ENCODE measurements around the gene MAML2. TPM values are rescaled to one million over a fixed set of nuclear protein-coding genes. Genes with fewer than 3 reads are reported as not detected.

MAML2 gene
- total RNA-seq, 3 donors from 2014 or later (not counting 1 experiment from before 2014, with no cell fraction given): 14.2 to 20.5 (median 16.1) TPM

GRCh38 chr11:95977534-95978174, 365.3 kb downstream of the MAML2 start:
- H3K36me3 Mint-ChIP-seq: peaks cover 16% of the 10 kb centered on the region
- H3K4me3 ChIP-seq (ENCODE audit: low read length): no peak overlapping the region
- H3K36me3 ChIP-seq (ENCODE audit: control insufficient read depth, insufficient read depth, low read length): peaks cover 16% of the 10 kb centered on the region
- WGBS (ENCODE audit: insufficient coverage): 97% methylated on average over 5 of the region's 6 CpGs
- H3K27me3 ChIP-seq (ENCODE audit: control insufficient read depth, insufficient read depth, low read length): no peaks in the 10 kb centered on the region
- TF ChIP-seq, protein P1, sequence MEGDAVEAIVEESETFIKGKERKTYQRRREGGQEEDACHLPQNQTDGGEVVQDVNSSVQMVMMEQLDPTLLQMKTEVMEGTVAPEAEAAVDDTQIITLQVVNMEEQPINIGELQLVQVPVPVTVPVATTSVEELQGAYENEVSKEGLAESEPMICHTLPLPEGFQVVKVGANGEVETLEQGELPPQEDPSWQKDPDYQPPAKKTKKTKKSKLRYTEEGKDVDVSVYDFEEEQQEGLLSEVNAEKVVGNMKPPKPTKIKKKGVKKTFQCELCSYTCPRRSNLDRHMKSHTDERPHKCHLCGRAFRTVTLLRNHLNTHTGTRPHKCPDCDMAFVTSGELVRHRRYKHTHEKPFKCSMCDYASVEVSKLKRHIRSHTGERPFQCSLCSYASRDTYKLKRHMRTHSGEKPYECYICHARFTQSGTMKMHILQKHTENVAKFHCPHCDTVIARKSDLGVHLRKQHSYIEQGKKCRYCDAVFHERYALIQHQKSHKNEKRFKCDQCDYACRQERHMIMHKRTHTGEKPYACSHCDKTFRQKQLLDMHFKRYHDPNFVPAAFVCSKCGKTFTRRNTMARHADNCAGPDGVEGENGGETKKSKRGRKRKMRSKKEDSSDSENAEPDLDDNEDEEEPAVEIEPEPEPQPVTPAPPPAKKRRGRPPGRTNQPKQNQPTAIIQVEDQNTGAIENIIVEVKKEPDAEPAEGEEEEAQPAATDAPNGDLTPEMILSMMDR (IDR thresholded peaks at IDR 0.05): no peak
- H3K4me1 Mint-ChIP-seq: no peaks in the 10 kb centered on the region
- no peaks in the 10 kb centered on the region for H3K9me3 ChIP-seq (ENCODE audit: control insufficient read depth, insufficient read depth, low read length)
- H3K4me1 ChIP-seq (ENCODE audit: control insufficient read depth, insufficient read depth, low read length): no peaks in the 10 kb centered on the region
- H3K27ac ChIP-seq (ENCODE audit: low read length): no peak overlapping the region
- intact Hi-C loops (cut with micrococcal nuclease): no loop called here
- ATAC-seq: no peak
- H3K4me3 Mint-ChIP-seq: no peak overlapping the region
- no peaks in the 10 kb centered on the region for H3K9me3 Mint-ChIP-seq
- no peaks in the 10 kb centered on the region for H3K27me3 Mint-ChIP-seq (ENCODE audit: low read depth in 2 of 2)
- no peak for DNase-seq
- no peak overlapping the region for H3K27ac Mint-ChIP-seq

DNA sequence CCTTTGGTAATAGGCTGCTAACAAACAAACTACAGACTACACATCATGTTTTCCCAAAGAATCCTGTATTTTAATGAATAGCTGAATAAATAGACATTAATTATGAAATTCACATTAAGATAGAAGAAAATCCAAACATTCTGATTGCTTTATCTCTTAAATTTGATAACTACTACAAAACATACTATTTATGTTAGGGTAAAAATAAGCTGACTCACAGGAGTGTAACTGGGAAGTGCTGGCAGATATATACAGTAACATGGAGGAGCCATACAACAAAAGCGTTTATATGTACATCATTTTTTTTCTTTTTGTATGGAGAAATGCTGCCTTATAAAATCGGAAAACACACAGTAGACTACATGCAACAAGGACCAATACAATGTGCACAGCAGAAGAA, 366.4 kb downstream of the MAML2 start:
- Histone ChIP-seq H3K27me3 (ENCODE audit: control insufficient read depth, insufficient read depth, low read length) (no peaks in the 10 kb centered on the region), H3K4me1 (ENCODE audit: control insufficient read depth, insufficient read depth, low read length) (no peaks in the 10 kb centered on the region), H3K4me3 (ENCODE audit: low read length) (no peak overlapping the region), H3K9me3 (ENCODE audit: control insufficient read depth, insufficient read depth, low read length) (no peaks in the 10 kb centered on the region), H3K36me3 (ENCODE audit: control insufficient read depth, insufficient read depth, low read length) (peaks cover 13% of the 10 kb centered on the region), H3K27ac (ENCODE audit: low read length) (no peak overlapping the region)
- TF ChIP-seq, protein P1 (IDR thresholded peaks at IDR 0.05): no peak
- H3K9me3 Mint-ChIP-seq: no peaks in the 10 kb centered on the region
- H3K4me3 Mint-ChIP-seq: no peak overlapping the region
- DNase-seq: no peak
- intact Hi-C loops (cut with micrococcal nuclease): no loop called here
- ATAC-seq: no peak
- no peaks in the 10 kb centered on the region for H3K4me1 Mint-ChIP-seq
- no peaks in the 10 kb centered on the region for H3K27me3 Mint-ChIP-seq (ENCODE audit: low read depth in 2 of 2)
- WGBS (ENCODE audit: insufficient coverage): no CpG with 5 or more reads among the region's 2 CpGs
- H3K36me3 Mint-ChIP-seq: peaks cover 16% of the 10 kb centered on the region
- H3K27ac Mint-ChIP-seq: no peak overlapping the region

DNA sequence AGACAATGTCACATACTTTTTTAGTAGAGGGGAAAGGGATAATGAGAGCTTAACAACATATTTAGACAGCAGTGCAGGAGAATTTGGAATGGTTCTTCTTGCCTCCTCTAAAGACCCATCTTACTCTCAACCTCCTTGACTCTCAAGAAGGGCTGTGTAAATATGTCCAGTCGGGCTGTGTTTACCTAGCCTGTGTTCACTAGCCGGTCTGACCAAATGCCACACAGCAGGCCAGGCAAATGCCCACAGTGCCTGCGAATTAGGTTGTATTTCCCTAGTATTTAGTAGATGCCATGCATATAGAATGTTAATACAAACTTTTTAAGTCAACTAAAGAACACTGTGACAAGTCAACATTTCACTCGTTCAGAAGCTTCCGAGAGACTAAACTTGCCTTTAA, 367.7 kb downstream of the MAML2 start:
- intact Hi-C loops (cut with micrococcal nuclease): no loop called here
- H3K4me3 ChIP-seq (ENCODE audit: low read length): no peak overlapping the region
- Mint-ChIP-seq H3K4me1 (no peaks in the 10 kb centered on the region), H3K9me3 (no peaks in the 10 kb centered on the region), H3K4me3 (no peak overlapping the region), H3K36me3 (peaks cover 16% of the 10 kb centered on the region), H3K27me3 (ENCODE audit: low read depth in 2 of 2) (no peaks in the 10 kb centered on the region), H3K27ac (no peak overlapping the region)
- peaks cover 10% of the 10 kb centered on the region for H3K36me3 ChIP-seq (ENCODE audit: control insufficient read depth, insufficient read depth, low read length)
- TF ChIP-seq, protein P1 (IDR thresholded peaks at IDR 0.05): no peak
- H3K27ac ChIP-seq (ENCODE audit: low read length): no peak overlapping the region
- H3K4me1 ChIP-seq (ENCODE audit: control insufficient read depth, insufficient read depth, low read length): no peaks in the 10 kb centered on the region
- WGBS (ENCODE audit: insufficient coverage): 100% methylated on average over 2 of the region's 5 CpGs
- DNase-seq: no peak
- no peak for ATAC-seq
- no peaks in the 10 kb centered on the region for H3K9me3 ChIP-seq (ENCODE audit: control insufficient read depth, insufficient read depth, low read length)
- no peaks in the 10 kb centered on the region for H3K27me3 ChIP-seq (ENCODE audit: control insufficient read depth, insufficient read depth, low read length)

DNA sequence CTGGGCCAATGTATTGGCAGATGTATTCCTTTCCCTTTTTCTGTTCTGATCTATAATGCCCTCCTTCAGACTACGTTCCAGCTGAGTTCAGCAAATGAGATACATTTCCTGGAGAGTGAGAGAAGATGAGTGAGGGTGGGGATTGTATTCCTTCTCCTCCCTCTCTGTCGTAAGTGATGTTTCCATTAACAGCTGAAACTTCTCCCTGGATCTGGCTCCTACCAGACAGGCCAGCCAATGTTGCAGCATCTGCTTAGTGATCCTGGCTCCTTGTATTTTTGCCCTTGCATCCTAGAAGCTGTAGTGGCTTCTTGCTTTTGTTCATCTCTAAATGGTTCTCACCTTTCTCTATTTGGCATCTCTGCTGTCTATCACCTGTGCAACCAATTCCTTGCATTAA, 370.9 kb downstream of the MAML2 start:
- no peaks in the 10 kb centered on the region for H3K9me3 ChIP-seq (ENCODE audit: control insufficient read depth, insufficient read depth, low read length)
- ATAC-seq (no peak), DNase-seq (no peak)
- H3K27ac ChIP-seq (ENCODE audit: low read length): no peak overlapping the region
- H3K27ac Mint-ChIP-seq: no peak overlapping the region
- H3K27me3 Mint-ChIP-seq (ENCODE audit: low read depth in 2 of 2): peaks cover 0 to 3% of the 10 kb centered on the region in 2 donors
- H3K4me3 Mint-ChIP-seq: no peak overlapping the region
- TF ChIP-seq, protein P1 (IDR thresholded peaks at IDR 0.05): no peak
- no peaks in the 10 kb centered on the region for H3K9me3 Mint-ChIP-seq
- H3K4me1 Mint-ChIP-seq: no peaks in the 10 kb centered on the region
- no peaks in the 10 kb centered on the region for H3K27me3 ChIP-seq (ENCODE audit: control insufficient read depth, insufficient read depth, low read length)
- no peaks in the 10 kb centered on the region for H3K4me1 ChIP-seq (ENCODE audit: control insufficient read depth, insufficient read depth, low read length)
- intact Hi-C loops (cut with micrococcal nuclease): no loop called here
- no peak overlapping the region for H3K4me3 ChIP-seq (ENCODE audit: low read length)
- H3K36me3 Mint-ChIP-seq: no peaks in the 10 kb centered on the region
- WGBS (ENCODE audit: insufficient coverage): 80% methylated on average over 1 of the region's 2 CpGs
- H3K36me3 ChIP-seq (ENCODE audit: control insufficient read depth, insufficient read depth, low read length): no peaks in the 10 kb centered on the region
